Endothelial cell of umbilical vein (primary cell): Measurements from ENCODE around the gene CERK. TPM values are rescaled to one million over a fixed set of nuclear protein-coding genes. Genes with fewer than 3 reads are reported as not detected.

Experiments
- BruUV-seq: library from RNA; stranded (reverse); fragments of 400-500 nt; replicated peaks from 2 replicates; lab custom pipeline; 2021; lab: Mats Ljungman, UMichigan
- CTCF ChIA-PET: fragments of 300-600, 350-600 bp; sonication (Branson Sonifier 250); formaldehyde crosslinking; loops from one replicate; lab custom pipeline; 2021; ENCODE audit warnings: antibody characterized with exemption, inconsistent platforms; lab: Charles Lee
- POLR2A ChIA-PET: fragments of 300-600, 350-600 bp; sonication (Branson Sonifier 250); formaldehyde crosslinking; loops from one replicate; lab custom pipeline; 2021; ENCODE audit warnings: antibody characterized with exemption, inconsistent platforms; lab: Charles Lee
- DNase-seq: peaks from one replicate; pipeline ENCODE4 v3.0.0-alpha.2; 2011; ENCODE audit warnings: low read depth, low spot score
- FAIRE-seq: peaks from 2 replicates; lab custom pipeline; 2011; peaks lifted over from hg19 to GRCh38; lab: Jason Lieb, UNC
- H2AFZ ChIP-seq: 2 replicates; pipeline ENCODE4 v1.6.0; 2012; ENCODE audit warnings: low read depth, low read length, control low read depth, inconsistent platforms
- H3K27ac ChIP-seq: 2 replicates; pipeline ENCODE4 v1.5.1; 2011; ENCODE audit warnings: low read depth, mild to moderate bottlenecking, control low read depth, low read length, moderate library complexity; ENCODE audit not compliant: insufficient read depth
- H3K27me3 ChIP-seq, 2 experiments: 2 replicates each; pipeline versions ENCODE4 v1.6.0 to v1.6.1; 2011; ENCODE audit warnings: low read length in 2 of 2, mixed read lengths in 1 of 2; ENCODE audit not compliant: control insufficient read depth in 2 of 2, insufficient read depth in 2 of 2
- H3K36me3 ChIP-seq, 2 experiments: 2 replicates in 1 of 2; 3 replicates in 1 of 2; pipeline ENCODE4 v1.5.1; 2011; ENCODE audit warnings: low read length in 2 of 2, mild to moderate bottlenecking in 1 of 2, moderate library complexity in 1 of 2; ENCODE audit not compliant: control insufficient read depth in 2 of 2, insufficient read depth in 2 of 2; ENCODE audit errors: extremely low read depth in 1 of 2
- H3K4me1 ChIP-seq: 3 replicates; pipeline ENCODE4 v1.5.1; 2011; ENCODE audit warnings: mild to moderate bottlenecking, low read length; ENCODE audit not compliant: control insufficient read depth, insufficient read depth; ENCODE audit errors: extremely low read depth
- H3K4me2 ChIP-seq: 2 replicates; pipeline ENCODE4 v1.6.1; 2011; ENCODE audit warnings: low read length, control low read depth, mixed read lengths; ENCODE audit not compliant: insufficient read depth
- H3K4me3 ChIP-seq, 3 experiments: fragments of 200-600 bp in 1 of 3; sonication (generic), shearing (Covaris generic) in 1 of 3; replicated peaks in 1 of 3; 2 replicates each; pipeline ENCODE4 v1.5.1; 2011 to 2016; ENCODE audit warnings: control low read depth in 3 of 3, low read length in 3 of 3, mild to moderate bottlenecking in 2 of 3, inconsistent platforms in 1 of 3, low read depth in 1 of 3, moderate library complexity in 1 of 3; ENCODE audit not compliant: insufficient read depth in 1 of 3
- H3K79me2 ChIP-seq: 2 replicates; pipeline ENCODE4 v1.6.0; 2012; ENCODE audit warnings: low read length, inconsistent platforms; ENCODE audit not compliant: control insufficient read depth, insufficient read depth
- H3K9ac ChIP-seq: replicated peaks from 2 replicates; pipeline ENCODE3; 2011; ENCODE audit warnings: low read length, control low read depth; ENCODE audit not compliant: insufficient read depth; ENCODE audit errors: extremely low read depth
- H3K9me1 ChIP-seq: replicated peaks from 3 replicates; pipeline ENCODE4 v1.6.0; 2011; ENCODE audit warnings: mild to moderate bottlenecking, low read length; ENCODE audit not compliant: control insufficient read depth, insufficient read depth; ENCODE audit errors: extremely low read depth
- H3K9me3 ChIP-seq: replicated peaks from 2 replicates; pipeline ENCODE4 v1.5.1; 2012; ENCODE audit warnings: low read length, inconsistent platforms; ENCODE audit not compliant: control insufficient read depth, insufficient read depth
- H4K20me1 ChIP-seq: replicated peaks from 2 replicates; pipeline ENCODE3; 2011; ENCODE audit warnings: mild to moderate bottlenecking, low read length; ENCODE audit not compliant: control insufficient read depth, insufficient read depth; ENCODE audit errors: extremely low read depth
- CTCF ChIP-seq, 2 donors: IDR thresholded peaks; 1 replicate in 1 of 2; 2 replicates in 1 of 2; pipeline ENCODE4 v1.5.1; 2011; ENCODE audit warnings: low read length in 2 of 2, mild to moderate bottlenecking in 2 of 2, moderate library complexity in 2 of 2, control low read depth in 1 of 2, inconsistent platforms in 1 of 2, low read depth in 1 of 2; ENCODE audit not compliant: insufficient read depth in 1 of 2; ENCODE audit errors: extremely low read depth in 1 of 2
- EZH2 ChIP-seq: IDR thresholded peaks from 2 replicates; pipeline ENCODE4 v1.6.1; 2012; ENCODE audit warnings: borderline replicate concordance, low read depth, mild to moderate bottlenecking, moderate library complexity, low read length, inconsistent platforms; ENCODE audit not compliant: severe bottlenecking
- FOS ChIP-seq: IDR thresholded peaks from 2 replicates; pipeline ENCODE4 v1.6.1; 2011; ENCODE audit warnings: mild to moderate bottlenecking, low read length, moderate library complexity, borderline replicate concordance; ENCODE audit not compliant: insufficient read depth
- GATA2 ChIP-seq: IDR thresholded peaks from 2 replicates; pipeline ENCODE4 v1.7.0; 2011; ENCODE audit warnings: low read depth, mild to moderate bottlenecking, moderate library complexity, mixed read lengths, low read length; ENCODE audit not compliant: insufficient read length, insufficient read depth
- JUN ChIP-seq: IDR thresholded peaks from 2 replicates; pipeline ENCODE4 v1.6.1; 2011; ENCODE audit warnings: borderline replicate concordance, low read depth; ENCODE audit not compliant: insufficient read length, insufficient read depth
- MAX ChIP-seq: IDR thresholded peaks from 2 replicates; pipeline ENCODE4 v1.6.1; 2011; ENCODE audit not compliant: insufficient read depth, insufficient read length
- MYC ChIP-seq: IDR thresholded peaks from one replicate; pipeline ENCODE4 v1.6.1; 2011; ENCODE audit warnings: mild to moderate bottlenecking, low read depth, low read length
- POLR2A ChIP-seq: IDR thresholded peaks from 2 replicates; pipeline ENCODE4 v1.6.1; 2012; ENCODE audit warnings: low read depth, mild to moderate bottlenecking, control low read depth, low read length
- POLR2AphosphoS5 ChIP-seq: IDR thresholded peaks from 2 replicates; pipeline ENCODE4 v1.6.1; 2012; ENCODE audit warnings: low read depth, mild to moderate bottlenecking, control low read depth, low read length, moderate library complexity; ENCODE audit not compliant: insufficient read depth
- dilution Hi-C: fragments of 300-500 bp; cut with MboI; formaldehyde crosslinking; loops from one replicate; pipeline ENCODE4 v1.15.0; 2019; ENCODE audit warnings: low sequenced_read_pairs; ENCODE audit not compliant: extremely low pct_ligation_motif_present
- intact Hi-C: fragments of 100-400 bp; cut with micrococcal nuclease; formaldehyde crosslinking; loops from one replicate; pipeline ENCODE4 v1.10.0; 2022
- polyA plus RNA-seq, 4 experiments: library from polyadenylated mRNA; depleted of rRNA in 3 of 4; stranded (reverse) in 3 of 4; unstranded in 1 of 4; fragments of >200 nt; gene quantifications; 2 replicates each; pipeline versions ENCODE4 v1.2.1 to v1.2.3, GENCODE V29; 2011 to 2012; ENCODE audit warnings: missing spikeins in 1 of 4
- total RNA-seq: library from RNA; stranded (reverse); gene quantifications from 2 replicates; pipeline ENCODE4 v1.2.3, GENCODE V29; 2021

CERK gene
- total and polyA plus RNA-seq, 2 donors (not counting 3 experiments of a cell fraction or from before 2014, with no cell fraction given), result 61.1 to 88.0 TPM

DNA sequence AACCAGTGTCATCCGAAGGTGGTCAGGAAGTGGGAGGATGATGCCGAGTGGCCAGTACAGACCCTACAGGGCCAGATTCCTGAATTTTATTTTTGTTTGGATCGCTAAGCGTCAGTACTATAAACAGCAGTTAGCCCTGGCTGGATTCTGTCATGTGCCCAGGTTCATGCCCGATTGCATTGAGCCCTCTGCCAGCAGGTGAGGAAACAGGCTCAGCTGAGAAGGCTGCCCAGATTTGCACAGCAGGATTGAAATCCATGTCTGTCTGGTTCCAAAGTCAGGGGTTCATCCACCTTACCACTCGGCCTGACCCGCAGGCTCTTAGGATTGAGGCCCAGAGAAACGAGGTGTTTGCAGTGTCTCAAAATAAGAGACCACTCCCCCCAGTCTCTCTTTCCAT is 15.3 kb upstream of the CERK start:
- dilution Hi-C loops (no loop called here), intact Hi-C loops (no loop called here)
- Histone ChIP-seq H3K36me3 (no peaks in the 10 kb centered on the region), H3K9ac (peak overlapping the region; percentile 87), H3K9me1 (no peaks in the 10 kb centered on the region), H3K4me3 (no peak overlapping the region), H3K9me3 (no peaks in the 10 kb centered on the region), H3K27me3 (no peaks in the 10 kb centered on the region), H3K79me2 (no peaks in the 10 kb centered on the region), H3K4me1 (peaks cover 52% of the 10 kb centered on the region), H3K4me2 (peak overlapping the region; percentile 57), H2AFZ (no peak overlapping the region), H4K20me1 (no peaks in the 10 kb centered on the region), H3K27ac (peak overlapping the region; percentile 95)
- FAIRE-seq (peak; percentile 55), DNase-seq (no peak)
- ChIA-PET POLR2A (interaction anchor here (1.4 kb wide), 1 partner anchor 9 kb away, joined by 3 read pairs; the partner anchor contains the start of gene TBC1D22A), CTCF (interaction anchor here (0.9 to 2.4 kb wide), 3 partner anchors 9 to 18 kb away, joined by 4 to 9 read pairs (median 8); partner anchors contain the start of gene TBC1D22A)
- no TSS peak for BruUV-seq
- TF ChIP-seq JUN (no peak), MAX (no peak), EZH2 (no peak), MYC (no peak)

- no TSS peak for BruUV-seq
- Histone ChIP-seq H3K9ac (peak overlapping the region; percentile 87), H3K27ac (peak overlapping the region; percentile 95), H2AFZ (no peak overlapping the region), H3K36me3 (no peaks in the 10 kb centered on the region), H3K27me3 (no peaks in the 10 kb centered on the region), H3K9me1 (no peaks in the 10 kb centered on the region), H3K4me1 (peaks cover 51% of the 10 kb centered on the region), H3K4me2 (no peak overlapping the region), H3K9me3 (no peaks in the 10 kb centered on the region), H3K4me3 (no peak overlapping the region), H4K20me1 (no peaks in the 10 kb centered on the region), H3K79me2 (no peaks in the 10 kb centered on the region)
- DNase-seq (no peak), FAIRE-seq (no peak)
- ChIA-PET POLR2A (no interaction called here), CTCF (interaction anchor here (1.5 kb wide), 1 partner anchor 15 kb away, joined by 3 read pairs; the partner anchor contains the start of gene CERK)
- dilution Hi-C loops, result no loop called here
- TF ChIP-seq GATA2 (no peak), EZH2 (no peak), CTCF (IDR thresholded peaks at IDR 0.05; ENCODE audit: extremely low read depth in 1 of 2, insufficient read depth in 1 of 2, low read depth in 1 of 2, low read length in 2 of 2) (no peak), MAX (no peak), JUN (no peak), MYC (no peak), POLR2A (no peak), FOS (no peak), POLR2AphosphoS5 (no peak)
- intact Hi-C loops, result no loop called here
Observed at GRCh38 chr22:46752988-46753310, 14.9 kb upstream of the CERK start.
